Nephron (organoid): ENCODE results near the gene RING1.

ENCODE experiments used
- H3K27ac Mint-ChIP-seq, 3 experiments: 2 replicates each; pipeline ENCODE4 v1.8.0; 2020; ENCODE audit warnings: mixed read lengths in 3 of 3, mild to moderate bottlenecking in 2 of 3, moderate library complexity in 1 of 3
- H3K27me3 Mint-ChIP-seq: 2 replicates; pipeline ENCODE4 v1.8.0; 2021; ENCODE audit warnings: low read depth, mild to moderate bottlenecking, moderate library complexity, mixed read lengths
- H3K36me3 Mint-ChIP-seq: 2 replicates; pipeline ENCODE4 v1.8.0; 2020; ENCODE audit warnings: low read depth, mixed read lengths
- H3K4me1 Mint-ChIP-seq: 2 replicates; pipeline ENCODE4 v1.8.0; 2020; ENCODE audit warnings: mixed read lengths
- H3K4me3 Mint-ChIP-seq, 3 experiments: 2 replicates each; pipeline ENCODE4 v1.8.0; 2020; ENCODE audit warnings: mild to moderate bottlenecking in 3 of 3, mixed read lengths in 3 of 3, moderate library complexity in 2 of 3
- H3K9me3 Mint-ChIP-seq: 2 replicates; pipeline ENCODE4 v1.8.0; 2020; ENCODE audit warnings: mixed read lengths
- CTCF ChIP-seq, 3 experiments: fragments of 200-600 bp; sonication (generic); IDR thresholded peaks; one replicate each; pipeline ENCODE4 v1.5.0; 2021; ENCODE audit warnings: antibody characterized with exemption in 3 of 3; ENCODE audit not compliant: unreplicated experiment in 3 of 3

The RING1 gene

GRCh38 chr6:33254591-33254990 lies 46.3 kb downstream of the RING1 start:
- Mint-ChIP-seq H3K4me1 (peaks cover 17% of the 10 kb centered on the region), H3K27ac (no peak overlapping the region), H3K9me3 (no peaks in the 10 kb centered on the region), H3K36me3 (peaks cover 47% of the 10 kb centered on the region), H3K27me3 (no peaks in the 10 kb centered on the region), H3K4me3 (no peak overlapping the region)
- no peak for TF ChIP-seq CTCF (IDR thresholded peaks at IDR 0.05; ENCODE audit: unreplicated experiment in 3 of 3)

- Mint-ChIP-seq H3K9me3 (no peaks in the 10 kb centered on the region), H3K36me3 (peaks cover 58% of the 10 kb centered on the region), H3K27ac (no peak overlapping the region), H3K4me3 (no peak overlapping the region), H3K27me3 (no peaks in the 10 kb centered on the region), H3K4me1 (no peaks in the 10 kb centered on the region)
- TF ChIP-seq CTCF (IDR thresholded peaks at IDR 0.05; ENCODE audit: unreplicated experiment in 3 of 3): no peak
Observed at GRCh38 chr6:33259032-33259431, 50.7 kb downstream of the RING1 start.
